ENCODE results near the gene SEC14L1. TPM values are rescaled to one million over a fixed set of nuclear protein-coding genes. Genes with fewer than 3 reads are reported as not detected.
"Not testable (repeated sequence)": the region's sequence is repeated elsewhere in the genome, so short reads cannot be mapped to it uniquely, and the experiment has no call there.

SEC14L1 gene
- total RNA-seq, 2 experiments from 2014 or later, result 97.3 to 98.5 TPM

DNA sequence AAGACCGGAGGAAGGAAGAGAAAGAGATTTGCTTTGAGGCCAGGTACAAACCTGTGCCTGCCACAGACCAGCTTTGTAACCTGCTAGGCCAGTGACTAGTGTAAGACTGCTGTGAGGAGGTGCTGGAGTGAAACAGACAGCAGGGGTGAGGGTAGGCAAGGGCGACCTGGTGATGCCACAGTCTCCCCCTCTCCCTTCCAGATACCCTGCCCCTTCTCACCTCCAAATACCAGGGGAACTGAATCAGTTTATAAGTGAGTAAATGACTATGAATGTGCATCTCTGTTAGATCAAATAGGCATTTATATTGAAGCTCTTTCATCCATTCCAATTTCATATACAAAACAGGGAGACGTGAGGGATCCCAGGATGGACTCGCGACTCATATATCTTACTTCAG, 9.4 kb downstream of the SEC14L1 start:
- peaks cover 59% of the 10 kb centered on the region for H3K36me3 Mint-ChIP-seq (ENCODE audit: low read depth)
- H3K4me1 Mint-ChIP-seq (ENCODE audit: low read depth), result peaks cover 51% of the 10 kb centered on the region
- Histone ChIP-seq H3K4me3 (ENCODE audit: low read length) (no peak overlapping the region), H3K4me1 (ENCODE audit: insufficient read depth, low read length) (peaks cover 12% of the 10 kb centered on the region), H3K27me3 (ENCODE audit: control insufficient read depth in 1 of 2, insufficient read depth in 2 of 2, low read length in 2 of 2) (no peaks in the 10 kb centered on the region), H3K9me3 (ENCODE audit: control insufficient read depth in 1 of 2, insufficient read depth in 1 of 2, low read length in 2 of 2) (no peaks in the 10 kb centered on the region), H3K27ac (ENCODE audit: low read depth in 1 of 2, low read length in 2 of 2) (no peak overlapping the region), H3K36me3 (ENCODE audit: insufficient read depth, low read length) (peaks cover 41% of the 10 kb centered on the region)
- H3K27me3 Mint-ChIP-seq, result no peaks in the 10 kb centered on the region
- CTCF ChIA-PET, result no interaction called here
- POLR2A ChIA-PET, result interaction anchor here (1.0 kb wide), 1 partner anchor 9 kb away, joined by 6 read pairs; the partner anchor contains the start of gene SEC14L1
- intact Hi-C loops (cut with DNase I, micrococcal nuclease), result no loop called here
- no peaks in the 10 kb centered on the region for H3K9me3 Mint-ChIP-seq
- ATAC-seq (ENCODE audit: poor library complexity), result no peak
- no peak overlapping the region for H3K4me3 Mint-ChIP-seq
- DNase-seq, result no peak
- TF ChIP-seq, protein P1, sequence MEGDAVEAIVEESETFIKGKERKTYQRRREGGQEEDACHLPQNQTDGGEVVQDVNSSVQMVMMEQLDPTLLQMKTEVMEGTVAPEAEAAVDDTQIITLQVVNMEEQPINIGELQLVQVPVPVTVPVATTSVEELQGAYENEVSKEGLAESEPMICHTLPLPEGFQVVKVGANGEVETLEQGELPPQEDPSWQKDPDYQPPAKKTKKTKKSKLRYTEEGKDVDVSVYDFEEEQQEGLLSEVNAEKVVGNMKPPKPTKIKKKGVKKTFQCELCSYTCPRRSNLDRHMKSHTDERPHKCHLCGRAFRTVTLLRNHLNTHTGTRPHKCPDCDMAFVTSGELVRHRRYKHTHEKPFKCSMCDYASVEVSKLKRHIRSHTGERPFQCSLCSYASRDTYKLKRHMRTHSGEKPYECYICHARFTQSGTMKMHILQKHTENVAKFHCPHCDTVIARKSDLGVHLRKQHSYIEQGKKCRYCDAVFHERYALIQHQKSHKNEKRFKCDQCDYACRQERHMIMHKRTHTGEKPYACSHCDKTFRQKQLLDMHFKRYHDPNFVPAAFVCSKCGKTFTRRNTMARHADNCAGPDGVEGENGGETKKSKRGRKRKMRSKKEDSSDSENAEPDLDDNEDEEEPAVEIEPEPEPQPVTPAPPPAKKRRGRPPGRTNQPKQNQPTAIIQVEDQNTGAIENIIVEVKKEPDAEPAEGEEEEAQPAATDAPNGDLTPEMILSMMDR (IDR thresholded peaks at IDR 0.05), result no peak
- H3K27ac Mint-ChIP-seq, result no peak overlapping the region

DNA sequence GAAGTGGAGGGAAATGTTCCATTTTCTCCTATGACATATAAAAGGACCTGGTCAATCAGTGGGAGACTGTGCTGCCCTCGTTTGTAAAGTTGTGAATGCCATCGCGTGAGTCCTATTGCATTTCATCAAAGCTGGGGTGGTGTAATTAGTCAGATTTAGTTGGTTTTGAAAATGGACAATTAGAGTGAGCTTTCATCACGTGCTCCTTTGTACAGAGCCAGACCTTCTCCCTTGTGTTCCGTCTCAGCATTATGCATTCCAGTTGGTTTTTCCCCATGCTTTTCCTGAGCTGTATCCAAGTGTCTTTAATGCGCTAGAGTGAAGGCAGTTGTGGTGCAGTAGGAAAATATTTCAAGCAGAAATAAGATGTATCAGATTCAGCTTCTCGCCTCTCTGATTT, 10.4 kb downstream of the SEC14L1 start:
- ATAC-seq (ENCODE audit: poor library complexity) (no peak), DNase-seq (no peak)
- H3K36me3 ChIP-seq (ENCODE audit: insufficient read depth, low read length), result peaks cover 34% of the 10 kb centered on the region
- POLR2A ChIA-PET, result interaction anchor here (1.0 kb wide), 1 partner anchor 10 kb away, joined by 6 read pairs; the partner anchor contains the start of gene SEC14L1
- intact Hi-C loops (cut with DNase I, micrococcal nuclease), result no loop called here
- CTCF ChIA-PET, result interaction anchor here (1.1 kb wide), 1 partner anchor 130 kb away, joined by 3 read pairs; no protein-coding TSS in a partner anchor
- Mint-ChIP-seq H3K4me1 (ENCODE audit: low read depth) (peaks cover 51% of the 10 kb centered on the region), H3K36me3 (ENCODE audit: low read depth) (peaks cover 49% of the 10 kb centered on the region), H3K27me3 (no peaks in the 10 kb centered on the region), H3K27ac (no peak overlapping the region), H3K9me3 (no peaks in the 10 kb centered on the region), H3K4me3 (no peak overlapping the region)
- no peak overlapping the region for H3K27ac ChIP-seq (ENCODE audit: low read depth in 1 of 2, low read length in 2 of 2)
- H3K9me3 ChIP-seq (ENCODE audit: control insufficient read depth in 1 of 2, insufficient read depth in 1 of 2, low read length in 2 of 2), result no peaks in the 10 kb centered on the region
- H3K27me3 ChIP-seq (ENCODE audit: control insufficient read depth in 1 of 2, insufficient read depth in 2 of 2, low read length in 2 of 2), result no peaks in the 10 kb centered on the region
- TF ChIP-seq, protein P1 (IDR thresholded peaks at IDR 0.05), result no peak
- H3K4me1 ChIP-seq (ENCODE audit: insufficient read depth, low read length), result peaks cover 2% of the 10 kb centered on the region
- no peak overlapping the region for H3K4me3 ChIP-seq (ENCODE audit: low read length)

GRCh38 chr17:77152056-77152455, 11.3 kb downstream of the SEC14L1 start:
- DNase-seq; H3K27me3 Mint-ChIP-seq; H3K9me3 ChIP-seq (ENCODE audit: control insufficient read depth in 1 of 2, insufficient read depth in 1 of 2, low read length in 2 of 2); intact Hi-C loops (cut with DNase I, micrococcal nuclease); H3K9me3 Mint-ChIP-seq; H3K27me3 ChIP-seq (ENCODE audit: control insufficient read depth in 1 of 2, insufficient read depth in 2 of 2, low read length in 2 of 2); POLR2A ChIA-PET; H3K27ac ChIP-seq (ENCODE audit: low read depth in 1 of 2, low read length in 2 of 2); ATAC-seq (ENCODE audit: poor library complexity); H3K4me3 ChIP-seq (ENCODE audit: low read length); H3K27ac Mint-ChIP-seq; H3K4me1 ChIP-seq (ENCODE audit: insufficient read depth, low read length); H3K4me3 Mint-ChIP-seq: not testable (repeated sequence)
- Mint-ChIP-seq H3K36me3 (ENCODE audit: low read depth) (peaks cover 50% of the 10 kb centered on the region), H3K4me1 (ENCODE audit: low read depth) (peaks cover 46% of the 10 kb centered on the region)
- CTCF ChIA-PET, result interaction anchor here (1.1 kb wide), 1 partner anchor 129 kb away, joined by 3 read pairs; no protein-coding TSS in a partner anchor
- H3K36me3 ChIP-seq (ENCODE audit: insufficient read depth, low read length), result peaks cover 31% of the 10 kb centered on the region

DNA sequence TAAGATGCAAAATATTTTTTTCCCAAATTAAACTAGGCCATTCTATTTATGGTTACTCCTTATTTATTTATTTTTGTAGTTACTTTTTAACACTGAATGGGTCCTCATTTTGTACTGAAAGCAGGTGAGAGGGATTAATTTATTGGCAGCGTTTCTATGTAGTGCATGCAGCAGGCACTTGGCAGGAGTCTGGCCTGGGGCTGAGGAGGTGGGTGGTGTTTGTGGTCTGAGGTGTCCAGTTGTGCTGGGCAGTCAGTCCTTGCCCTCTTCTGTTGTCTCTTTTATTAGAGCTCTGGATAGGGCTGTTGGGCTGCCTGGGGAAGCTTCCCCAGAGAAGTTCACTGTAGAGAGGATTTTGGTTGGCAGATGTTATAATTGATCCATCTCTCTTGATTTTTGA, 12.7 kb downstream of the SEC14L1 start:
- Histone ChIP-seq H3K9me3 (ENCODE audit: control insufficient read depth in 1 of 2, insufficient read depth in 1 of 2, low read length in 2 of 2) (no peaks in the 10 kb centered on the region), H3K4me3 (ENCODE audit: low read length) (no peak overlapping the region), H3K27ac (ENCODE audit: low read depth in 1 of 2, low read length in 2 of 2) (no peak overlapping the region), H3K4me1 (ENCODE audit: insufficient read depth, low read length) (no peaks in the 10 kb centered on the region), H3K27me3 (ENCODE audit: control insufficient read depth in 1 of 2, insufficient read depth in 2 of 2, low read length in 2 of 2) (no peaks in the 10 kb centered on the region), H3K36me3 (ENCODE audit: insufficient read depth, low read length) (peaks cover 17% of the 10 kb centered on the region)
- no peak overlapping the region for H3K4me3 Mint-ChIP-seq
- peaks cover 41% of the 10 kb centered on the region for H3K36me3 Mint-ChIP-seq (ENCODE audit: low read depth)
- intact Hi-C loops (cut with DNase I, micrococcal nuclease), result no loop called here
- TF ChIP-seq, protein P1 (IDR thresholded peaks at IDR 0.05), result no peak
- no peak overlapping the region for H3K27ac Mint-ChIP-seq
- POLR2A ChIA-PET, result no interaction called here
- CTCF ChIA-PET, result no interaction called here
- ATAC-seq (ENCODE audit: poor library complexity) (no peak), DNase-seq (no peak)
- peaks cover 40% of the 10 kb centered on the region for H3K4me1 Mint-ChIP-seq (ENCODE audit: low read depth)
- H3K9me3 Mint-ChIP-seq, result no peaks in the 10 kb centered on the region
- no peaks in the 10 kb centered on the region for H3K27me3 Mint-ChIP-seq
